Breast epithelium (tissue), 3 donors: ENCODE data around the gene SLC22A3.

ENCODE experiments used
- POLR2A ChIP-seq: fragments of 450-650 bp; IDR thresholded peaks from one replicate; pipeline ENCODE4 v1.6.1; 2016; ENCODE audit warnings: antibody characterized with exemption, mild to moderate bottlenecking, moderate library complexity
- POLR2AphosphoS5 ChIP-seq, 3 donors: sonication (generic); formaldehyde crosslinking; IDR thresholded peaks; one replicate each; pipeline ENCODE4 v1.6.1; 2017; ENCODE audit warnings: antibody characterized with exemption in 3 of 3
- TF ChIP-seq, protein P1 (sequence below), 3 donors: fragments of 450-650 bp; IDR thresholded peaks; one replicate each; pipeline ENCODE4 v1.5.1; 2016 to 2017; ENCODE audit warnings: antibody characterized with exemption in 3 of 3, mild to moderate bottlenecking in 3 of 3, moderate library complexity in 3 of 3

DNA sequence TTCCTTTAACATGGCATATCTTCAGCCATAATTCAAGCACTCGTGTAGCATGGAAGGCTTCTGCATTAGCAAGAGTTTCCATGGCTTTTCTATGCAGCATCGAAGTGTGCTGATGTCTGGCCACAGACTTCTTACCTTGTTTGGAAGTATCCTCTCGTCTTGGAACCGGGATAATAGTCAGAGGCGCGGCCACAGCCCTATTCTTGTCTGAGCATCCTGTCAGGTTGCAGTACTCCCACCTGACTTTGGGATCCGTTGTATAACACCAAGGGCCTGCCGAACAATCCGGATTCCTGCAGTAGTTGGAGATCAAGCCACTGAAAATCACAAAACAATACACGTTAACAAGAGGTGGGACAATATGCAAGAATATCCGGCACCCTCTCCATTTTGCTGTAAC, 138.9 kb downstream of the SLC22A3 start:
- TF ChIP-seq, protein P1, sequence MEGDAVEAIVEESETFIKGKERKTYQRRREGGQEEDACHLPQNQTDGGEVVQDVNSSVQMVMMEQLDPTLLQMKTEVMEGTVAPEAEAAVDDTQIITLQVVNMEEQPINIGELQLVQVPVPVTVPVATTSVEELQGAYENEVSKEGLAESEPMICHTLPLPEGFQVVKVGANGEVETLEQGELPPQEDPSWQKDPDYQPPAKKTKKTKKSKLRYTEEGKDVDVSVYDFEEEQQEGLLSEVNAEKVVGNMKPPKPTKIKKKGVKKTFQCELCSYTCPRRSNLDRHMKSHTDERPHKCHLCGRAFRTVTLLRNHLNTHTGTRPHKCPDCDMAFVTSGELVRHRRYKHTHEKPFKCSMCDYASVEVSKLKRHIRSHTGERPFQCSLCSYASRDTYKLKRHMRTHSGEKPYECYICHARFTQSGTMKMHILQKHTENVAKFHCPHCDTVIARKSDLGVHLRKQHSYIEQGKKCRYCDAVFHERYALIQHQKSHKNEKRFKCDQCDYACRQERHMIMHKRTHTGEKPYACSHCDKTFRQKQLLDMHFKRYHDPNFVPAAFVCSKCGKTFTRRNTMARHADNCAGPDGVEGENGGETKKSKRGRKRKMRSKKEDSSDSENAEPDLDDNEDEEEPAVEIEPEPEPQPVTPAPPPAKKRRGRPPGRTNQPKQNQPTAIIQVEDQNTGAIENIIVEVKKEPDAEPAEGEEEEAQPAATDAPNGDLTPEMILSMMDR (IDR thresholded peaks at IDR 0.05) = no peak
- TF ChIP-seq POLR2A = no peak
- TF ChIP-seq POLR2AphosphoS5 (IDR thresholded peaks at IDR 0.05) = no peak
